HT-29 (cell line): ENCODE measurements around the gene UBE2J2. TPM values are rescaled to one million over a fixed set of nuclear protein-coding genes. Genes with fewer than 3 reads are reported as not detected.

Source experiments
- DNase-seq: peaks from one replicate; pipeline ENCODE4 v3.0.0-alpha.2; 2015; ENCODE audit warnings: low spot score
- total RNA-seq: library from RNA; depleted of rRNA; stranded (reverse); fragments of >200 nt; shearing (Covaris generic); gene quantifications from 2 replicates; pipeline ENCODE4 v1.2.3, GENCODE V29; 2014

The UBE2J2 gene
- total RNA-seq, 1 experiment from 2014 or later = 93.1 TPM

GRCh38 chr1:1240822-1241587, 32.6 kb downstream of the UBE2J2 start:
- no peak for DNase-seq

GRCh38 chr1:1240348-1240732, 33.3 kb downstream of the UBE2J2 start:
- DNase-seq = no peak

GRCh38 chr1:1239614-1240347, 33.9 kb downstream of the UBE2J2 start:
- DNase-seq = no peak

GRCh38 chr1:1239227-1239613, 34.4 kb downstream of the UBE2J2 start:
- no peak for DNase-seq

- no peak for DNase-seq
These were observed 34.9 kb downstream of the UBE2J2 start for GRCh38 chr1:1238702-1239178.

- peak; percentile 49 for DNase-seq
These were observed 35.6 kb downstream of the UBE2J2 start for GRCh38 chr1:1237874-1238701.

GRCh38 chr1:1236945-1237873, 36.4 kb downstream of the UBE2J2 start:
- DNase-seq = peak; percentile 56

- no peak for DNase-seq
These were observed 37.4 kb downstream of the UBE2J2 start for GRCh38 chr1:1236176-1236763.

GRCh38 chr1:1235016-1235744, 38.5 kb downstream of the UBE2J2 start:
- no peak for DNase-seq

GRCh38 chr1:1234180-1234808, 39.4 kb downstream of the UBE2J2 start:
- DNase-seq = no peak

- DNase-seq = no peak
These were observed 40.1 kb downstream of the UBE2J2 start for GRCh38 chr1:1233567-1233892.

GRCh38 chr1:1232796-1233566, 40.7 kb downstream of the UBE2J2 start:
- no peak for DNase-seq

GRCh38 chr1:1232208-1232795, 41.4 kb downstream of the UBE2J2 start, which contains the start of gene B3GALT6:
Gene B3GALT6, plus strand, starts transcription at chr1:1232237. Its CDS starts 42 bp downstream, at chr1:1232279.
- DNase-seq = no peak

GRCh38 chr1:1231400-1232207, 42.0 kb downstream of the UBE2J2 start, which contains the start of gene SDF4:
Gene SDF4, minus strand, starts transcription at chr1:1232001. Its CDS starts 3,229 bp downstream, at chr1:1228772.
- peak; percentile 93 for DNase-seq

GRCh38 chr1:1230656-1231399, 42.8 kb downstream of the UBE2J2 start:
- DNase-seq = peak; percentile 76

- DNase-seq = no peak
These were observed 43.9 kb downstream of the UBE2J2 start for GRCh38 chr1:1229770-1230169.
